Endothelial cell of umbilical vein (primary cell): Measurements from ENCODE around the gene PELI2. TPM values are rescaled to one million over a fixed set of nuclear protein-coding genes. Genes with fewer than 3 reads are reported as not detected.

Experiments
- BruUV-seq: library from RNA; stranded (reverse); fragments of 400-500 nt; replicated peaks from 2 replicates; lab custom pipeline; 2021; lab: Mats Ljungman, UMichigan
- CTCF ChIA-PET: fragments of 300-600, 350-600 bp; sonication (Branson Sonifier 250); formaldehyde crosslinking; loops from one replicate; lab custom pipeline; 2021; ENCODE audit warnings: antibody characterized with exemption, inconsistent platforms; lab: Charles Lee
- POLR2A ChIA-PET: fragments of 300-600, 350-600 bp; sonication (Branson Sonifier 250); formaldehyde crosslinking; loops from one replicate; lab custom pipeline; 2021; ENCODE audit warnings: antibody characterized with exemption, inconsistent platforms; lab: Charles Lee
- DNase-seq: peaks from one replicate; pipeline ENCODE4 v3.0.0-alpha.2; 2011; ENCODE audit warnings: low read depth, low spot score
- FAIRE-seq: peaks from 2 replicates; lab custom pipeline; 2011; peaks lifted over from hg19 to GRCh38; lab: Jason Lieb, UNC
- H2AFZ ChIP-seq: 2 replicates; pipeline ENCODE4 v1.6.0; 2012; ENCODE audit warnings: low read depth, low read length, control low read depth, inconsistent platforms
- H3K27ac ChIP-seq: 2 replicates; pipeline ENCODE4 v1.5.1; 2011; ENCODE audit warnings: low read depth, mild to moderate bottlenecking, control low read depth, low read length, moderate library complexity; ENCODE audit not compliant: insufficient read depth
- H3K27me3 ChIP-seq, 2 experiments: 2 replicates each; pipeline versions ENCODE4 v1.6.0 to v1.6.1; 2011; ENCODE audit warnings: low read length in 2 of 2, mixed read lengths in 1 of 2; ENCODE audit not compliant: control insufficient read depth in 2 of 2, insufficient read depth in 2 of 2
- H3K36me3 ChIP-seq, 2 experiments: 2 replicates in 1 of 2; 3 replicates in 1 of 2; pipeline ENCODE4 v1.5.1; 2011; ENCODE audit warnings: low read length in 2 of 2, mild to moderate bottlenecking in 1 of 2, moderate library complexity in 1 of 2; ENCODE audit not compliant: control insufficient read depth in 2 of 2, insufficient read depth in 2 of 2; ENCODE audit errors: extremely low read depth in 1 of 2
- H3K4me1 ChIP-seq: 3 replicates; pipeline ENCODE4 v1.5.1; 2011; ENCODE audit warnings: mild to moderate bottlenecking, low read length; ENCODE audit not compliant: control insufficient read depth, insufficient read depth; ENCODE audit errors: extremely low read depth
- H3K4me2 ChIP-seq: 2 replicates; pipeline ENCODE4 v1.6.1; 2011; ENCODE audit warnings: low read length, control low read depth, mixed read lengths; ENCODE audit not compliant: insufficient read depth
- H3K4me3 ChIP-seq, 3 experiments: fragments of 200-600 bp in 1 of 3; sonication (generic), shearing (Covaris generic) in 1 of 3; replicated peaks in 1 of 3; 2 replicates each; pipeline ENCODE4 v1.5.1; 2011 to 2016; ENCODE audit warnings: control low read depth in 3 of 3, low read length in 3 of 3, mild to moderate bottlenecking in 2 of 3, inconsistent platforms in 1 of 3, low read depth in 1 of 3, moderate library complexity in 1 of 3; ENCODE audit not compliant: insufficient read depth in 1 of 3
- H3K79me2 ChIP-seq: 2 replicates; pipeline ENCODE4 v1.6.0; 2012; ENCODE audit warnings: low read length, inconsistent platforms; ENCODE audit not compliant: control insufficient read depth, insufficient read depth
- H3K9ac ChIP-seq: replicated peaks from 2 replicates; pipeline ENCODE3; 2011; ENCODE audit warnings: low read length, control low read depth; ENCODE audit not compliant: insufficient read depth; ENCODE audit errors: extremely low read depth
- H3K9me1 ChIP-seq: replicated peaks from 3 replicates; pipeline ENCODE4 v1.6.0; 2011; ENCODE audit warnings: mild to moderate bottlenecking, low read length; ENCODE audit not compliant: control insufficient read depth, insufficient read depth; ENCODE audit errors: extremely low read depth
- H3K9me3 ChIP-seq: replicated peaks from 2 replicates; pipeline ENCODE4 v1.5.1; 2012; ENCODE audit warnings: low read length, inconsistent platforms; ENCODE audit not compliant: control insufficient read depth, insufficient read depth
- H4K20me1 ChIP-seq: replicated peaks from 2 replicates; pipeline ENCODE3; 2011; ENCODE audit warnings: mild to moderate bottlenecking, low read length; ENCODE audit not compliant: control insufficient read depth, insufficient read depth; ENCODE audit errors: extremely low read depth
- EZH2 ChIP-seq: IDR thresholded peaks from 2 replicates; pipeline ENCODE4 v1.6.1; 2012; ENCODE audit warnings: borderline replicate concordance, low read depth, mild to moderate bottlenecking, moderate library complexity, low read length, inconsistent platforms; ENCODE audit not compliant: severe bottlenecking
- FOS ChIP-seq: IDR thresholded peaks from 2 replicates; pipeline ENCODE4 v1.6.1; 2011; ENCODE audit warnings: mild to moderate bottlenecking, low read length, moderate library complexity, borderline replicate concordance; ENCODE audit not compliant: insufficient read depth
- GATA2 ChIP-seq: IDR thresholded peaks from 2 replicates; pipeline ENCODE4 v1.7.0; 2011; ENCODE audit warnings: low read depth, mild to moderate bottlenecking, moderate library complexity, mixed read lengths, low read length; ENCODE audit not compliant: insufficient read length, insufficient read depth
- JUN ChIP-seq: IDR thresholded peaks from 2 replicates; pipeline ENCODE4 v1.6.1; 2011; ENCODE audit warnings: borderline replicate concordance, low read depth; ENCODE audit not compliant: insufficient read length, insufficient read depth
- MYC ChIP-seq: IDR thresholded peaks from one replicate; pipeline ENCODE4 v1.6.1; 2011; ENCODE audit warnings: mild to moderate bottlenecking, low read depth, low read length
- POLR2A ChIP-seq: IDR thresholded peaks from 2 replicates; pipeline ENCODE4 v1.6.1; 2012; ENCODE audit warnings: low read depth, mild to moderate bottlenecking, control low read depth, low read length
- POLR2AphosphoS5 ChIP-seq: IDR thresholded peaks from 2 replicates; pipeline ENCODE4 v1.6.1; 2012; ENCODE audit warnings: low read depth, mild to moderate bottlenecking, control low read depth, low read length, moderate library complexity; ENCODE audit not compliant: insufficient read depth
- dilution Hi-C: fragments of 300-500 bp; cut with MboI; formaldehyde crosslinking; loops from one replicate; pipeline ENCODE4 v1.15.0; 2019; ENCODE audit warnings: low sequenced_read_pairs; ENCODE audit not compliant: extremely low pct_ligation_motif_present
- intact Hi-C: fragments of 100-400 bp; cut with micrococcal nuclease; formaldehyde crosslinking; loops from one replicate; pipeline ENCODE4 v1.10.0; 2022
- polyA plus RNA-seq, 4 experiments: library from polyadenylated mRNA; depleted of rRNA in 3 of 4; stranded (reverse) in 3 of 4; unstranded in 1 of 4; fragments of >200 nt; gene quantifications; 2 replicates each; pipeline versions ENCODE4 v1.2.1 to v1.2.3, GENCODE V29; 2011 to 2012; ENCODE audit warnings: missing spikeins in 1 of 4
- total RNA-seq: library from RNA; stranded (reverse); gene quantifications from 2 replicates; pipeline ENCODE4 v1.2.3, GENCODE V29; 2021
- TF ChIP-seq, protein P1 (sequence below): IDR thresholded peaks from 2 replicates; pipeline ENCODE4 v1.6.1; 2011; ENCODE audit not compliant: insufficient read depth, insufficient read length
- TF ChIP-seq, protein P2 (sequence below), 2 donors: IDR thresholded peaks; 1 replicate in 1 of 2; 2 replicates in 1 of 2; pipeline ENCODE4 v1.5.1; 2011; ENCODE audit warnings: low read length in 2 of 2, mild to moderate bottlenecking in 2 of 2, moderate library complexity in 2 of 2, control low read depth in 1 of 2, inconsistent platforms in 1 of 2, low read depth in 1 of 2; ENCODE audit not compliant: insufficient read depth in 1 of 2; ENCODE audit errors: extremely low read depth in 1 of 2

Gene PELI2
- total and polyA plus RNA-seq, 2 donors (not counting 3 experiments of a cell fraction or from before 2014, with no cell fraction given) = 11.5 to 13.0 TPM

DNA sequence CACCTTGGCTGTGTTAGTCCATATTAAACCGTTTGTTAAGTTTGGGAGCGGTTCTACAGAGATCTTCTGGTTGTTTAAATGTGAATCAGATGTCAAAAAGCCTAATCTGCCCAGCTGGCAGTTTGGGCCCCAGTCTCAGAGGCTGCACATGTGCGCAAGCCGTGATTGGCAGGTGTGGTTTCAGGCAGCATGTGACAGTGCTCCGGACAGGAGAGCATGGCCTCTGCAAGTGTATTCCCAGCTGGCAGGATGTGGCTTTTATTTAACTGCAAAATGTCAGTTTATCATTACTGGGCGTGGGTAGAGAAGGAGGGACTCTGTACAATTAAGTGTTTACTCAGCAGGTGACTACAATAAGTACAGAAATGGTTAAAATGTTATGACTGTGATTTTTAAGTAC lies 77.5 kb downstream of the PELI2 start:
- POLR2A ChIA-PET = no interaction called here
- CTCF ChIA-PET = interaction anchor here (0.6 to 1.4 kb wide), 4 partner anchors 8 to 934 kb away, joined by 3 to 4 read pairs (median 3); no protein-coding TSS in a partner anchor
- Histone ChIP-seq H3K4me1 (peaks cover 19% of the 10 kb centered on the region), H4K20me1 (no peaks in the 10 kb centered on the region), H2AFZ (no peak overlapping the region), H3K9me1 (no peaks in the 10 kb centered on the region), H3K9me3 (no peaks in the 10 kb centered on the region), H3K27ac (no peak overlapping the region), H3K27me3 (no peaks in the 10 kb centered on the region), H3K4me3 (no peak overlapping the region), H3K4me2 (no peak overlapping the region), H3K9ac (no peak overlapping the region), H3K79me2 (no peaks in the 10 kb centered on the region), H3K36me3 (no peaks in the 10 kb centered on the region)
- no peak for FAIRE-seq
- BruUV-seq = no TSS peak
- intact Hi-C loops = loop anchor here (5.0 kb wide), 1 partner anchor 748 kb away; no protein-coding TSS in a partner anchor
- TF ChIP-seq JUN (no peak), POLR2AphosphoS5 (no peak), POLR2A (no peak), MYC (no peak), EZH2 (no peak), FOS (no peak), GATA2 (no peak)
- TF ChIP-seq, protein P1, sequence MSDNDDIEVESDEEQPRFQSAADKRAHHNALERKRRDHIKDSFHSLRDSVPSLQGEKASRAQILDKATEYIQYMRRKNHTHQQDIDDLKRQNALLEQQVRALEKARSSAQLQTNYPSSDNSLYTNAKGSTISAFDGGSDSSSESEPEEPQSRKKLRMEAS = no peak
- TF ChIP-seq, protein P2, sequence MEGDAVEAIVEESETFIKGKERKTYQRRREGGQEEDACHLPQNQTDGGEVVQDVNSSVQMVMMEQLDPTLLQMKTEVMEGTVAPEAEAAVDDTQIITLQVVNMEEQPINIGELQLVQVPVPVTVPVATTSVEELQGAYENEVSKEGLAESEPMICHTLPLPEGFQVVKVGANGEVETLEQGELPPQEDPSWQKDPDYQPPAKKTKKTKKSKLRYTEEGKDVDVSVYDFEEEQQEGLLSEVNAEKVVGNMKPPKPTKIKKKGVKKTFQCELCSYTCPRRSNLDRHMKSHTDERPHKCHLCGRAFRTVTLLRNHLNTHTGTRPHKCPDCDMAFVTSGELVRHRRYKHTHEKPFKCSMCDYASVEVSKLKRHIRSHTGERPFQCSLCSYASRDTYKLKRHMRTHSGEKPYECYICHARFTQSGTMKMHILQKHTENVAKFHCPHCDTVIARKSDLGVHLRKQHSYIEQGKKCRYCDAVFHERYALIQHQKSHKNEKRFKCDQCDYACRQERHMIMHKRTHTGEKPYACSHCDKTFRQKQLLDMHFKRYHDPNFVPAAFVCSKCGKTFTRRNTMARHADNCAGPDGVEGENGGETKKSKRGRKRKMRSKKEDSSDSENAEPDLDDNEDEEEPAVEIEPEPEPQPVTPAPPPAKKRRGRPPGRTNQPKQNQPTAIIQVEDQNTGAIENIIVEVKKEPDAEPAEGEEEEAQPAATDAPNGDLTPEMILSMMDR (IDR thresholded peaks at IDR 0.05; ENCODE audit: extremely low read depth in 1 of 2, insufficient read depth in 1 of 2, low read depth in 1 of 2, low read length in 2 of 2) = no peak
- DNase-seq = peak; percentile 31
- dilution Hi-C loops = no loop called here
